ENCODE data around the gene TTLL7.

- TF ChIP-seq POLR2A (IDR thresholded peaks at IDR 0.05; ENCODE audit: low read depth, low read length) (no peak), POLR2AphosphoS5 (IDR thresholded peaks at IDR 0.05; ENCODE audit: low read depth, low read length) (no peak)
These were observed 22.0 kb downstream of the TTLL7 start for GRCh38 chr1:83976920-83977319.
